SH-SY5Y (cell line): ENCODE results near the gene TCF12.

ENCODE experiments used
- GATA2 ChIP-seq: IDR thresholded peaks from 2 replicates; pipeline ENCODE4 v1.6.1; 2011; ENCODE audit warnings: mild to moderate bottlenecking, low read depth, low read length
- GATA3 ChIP-seq: IDR thresholded peaks from 2 replicates; pipeline ENCODE4 v1.6.1; 2011; ENCODE audit warnings: low read depth, mild to moderate bottlenecking, low read length, moderate library complexity

DNA sequence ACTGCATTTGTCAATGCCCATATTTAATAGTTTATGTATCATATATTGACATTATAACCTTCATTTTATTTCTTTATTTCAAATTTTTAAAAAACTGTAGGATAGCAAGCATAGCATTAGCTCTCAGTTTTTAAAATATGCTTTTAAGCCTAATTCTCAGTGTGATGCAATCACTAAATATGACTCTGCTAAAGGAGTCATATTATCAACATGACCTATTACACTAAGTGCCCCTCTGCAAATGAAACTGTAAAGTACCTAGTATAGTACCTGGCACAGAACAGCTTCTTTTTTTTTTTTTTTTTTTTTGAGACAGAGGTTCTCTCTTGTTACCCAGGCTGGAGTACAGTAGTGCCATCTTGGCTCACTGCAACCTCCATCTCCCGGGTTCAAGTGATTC is 278.4 kb downstream of the TCF12 start:
- no peak for TF ChIP-seq GATA3
- TF ChIP-seq GATA2: no peak
